NCI-H1436 treated with DMSO at 0.1 percent for 48 hours (cell line): ENCODE results near the gene RTTN.
"Not testable (repeated sequence)": the region's sequence is repeated elsewhere in the genome, so short reads cannot be mapped to it uniquely, and the experiment has no call there.

Source experiments
- DNase-seq: peaks from one replicate; lab custom pipeline; 2025; lab: John Stamatoyannopoulos, UW

Gene RTTN

GRCh38 chr18:69978732-69979715 is 226.5 kb downstream of the RTTN start:
- no peak for DNase-seq

GRCh38 chr18:69975294-69975693 is 230.2 kb downstream of the RTTN start:
- DNase-seq = not testable (repeated sequence)

- DNase-seq = no peak
Measured at GRCh38 chr18:69974365-69974764, 231.1 kb downstream of the RTTN start.

GRCh38 chr18:69969491-69969890 is 236.0 kb downstream of the RTTN start:
- no peak for DNase-seq

- DNase-seq = no peak
Measured at GRCh38 chr18:69968039-69968438, 237.4 kb downstream of the RTTN start.

GRCh38 chr18:69963196-69963595 is 242.3 kb downstream of the RTTN start:
- DNase-seq = no peak

GRCh38 chr18:69961718-69962117 is 243.8 kb downstream of the RTTN start:
- DNase-seq = no peak

- no peak for DNase-seq
Measured at GRCh38 chr18:69958422-69958821, 247.1 kb downstream of the RTTN start.

GRCh38 chr18:69957747-69958146 is 247.7 kb downstream of the RTTN start:
- DNase-seq = no peak

GRCh38 chr18:69956665-69957620 is 248.5 kb downstream of the RTTN start:
- DNase-seq = no peak

GRCh38 chr18:69956057-69956456 is 249.4 kb downstream of the RTTN start:
- no peak for DNase-seq

- no peak for DNase-seq
Measured at GRCh38 chr18:69954719-69955480, 250.6 kb downstream of the RTTN start.

- no peak for DNase-seq
Measured at GRCh38 chr18:69953191-69953590, 252.3 kb downstream of the RTTN start.
